Hepatocyte (in vitro differentiated cells): Measurements from ENCODE around the gene BRSK1.

Source experiments
- CTCF ChIP-seq: fragments of 200-600 bp; sonication (generic); IDR thresholded peaks from 2 replicates; pipeline ENCODE4 v1.5.1; 2016; ENCODE audit warnings: antibody characterized with exemption, mild to moderate bottlenecking; ENCODE audit not compliant: poor library complexity
- EZH2 ChIP-seq: fragments of 200-600 bp; sonication (generic); IDR thresholded peaks from 2 replicates; pipeline ENCODE4 v1.6.1; 2016; ENCODE audit warnings: antibody characterized with exemption, mild to moderate bottlenecking, borderline replicate concordance
- EZH2phosphoT487 ChIP-seq: fragments of 200-600 bp; sonication (generic); IDR thresholded peaks from one replicate; pipeline ENCODE4 v1.6.1; 2018; ENCODE audit warnings: antibody characterized with exemption, mild to moderate bottlenecking, low read depth, moderate library complexity; ENCODE audit not compliant: unreplicated experiment, severe bottlenecking

GRCh38 chr19:55336101-55336500, 52.3 kb downstream of the BRSK1 start:
- TF ChIP-seq CTCF (no peak), EZH2phosphoT487 (no peak), EZH2 (no peak)
